Neural cell (in vitro differentiated cells): ENCODE results near the gene PIM3. TPM values are rescaled to one million over a fixed set of nuclear protein-coding genes. Genes with fewer than 3 reads are reported as not detected.

ENCODE experiments used
- H2AFZ ChIP-seq: fragments of 200-600, 300-800 bp; sonication (generic), shearing (Covaris generic); 2 replicates; pipeline ENCODE4 v1.6.0; 2014; ENCODE audit warnings: low read depth, mild to moderate bottlenecking, antibody characterized with exemption, low read length, moderate library complexity
- H3F3A ChIP-seq: fragments of 200-600 bp; shearing (Covaris generic); 2 replicates; pipeline ENCODE4 v1.6.1; 2016; ENCODE audit warnings: mild to moderate bottlenecking, moderate library complexity, mixed read lengths, antibody characterized with exemption, low read length; ENCODE audit not compliant: insufficient read depth, poor library complexity, severe bottlenecking
- H3K27ac ChIP-seq: fragments of 200-600, 300-800 bp; sonication (generic), shearing (Covaris generic); 2 replicates; pipeline ENCODE4 v1.5.1; 2014; ENCODE audit warnings: mild to moderate bottlenecking, low read length, moderate library complexity
- H3K27me3 ChIP-seq: fragments of 300-800, 200-600 bp; sonication (generic), shearing (Covaris generic); 2 replicates; pipeline ENCODE4 v1.6.0; 2014; ENCODE audit warnings: mild to moderate bottlenecking, low read depth, low read length, moderate library complexity; ENCODE audit not compliant: insufficient read depth
- H3K36me3 ChIP-seq: fragments of 300-800, 200-600 bp; sonication (generic), shearing (Covaris generic); 2 replicates; pipeline ENCODE4 v1.5.1; 2014; ENCODE audit warnings: mild to moderate bottlenecking, antibody characterized with exemption, low read length, moderate library complexity; ENCODE audit not compliant: insufficient read depth
- H3K4me2 ChIP-seq: fragments of 300-800, 200-600 bp; sonication (generic), shearing (Covaris generic); 2 replicates; pipeline ENCODE4 v1.6.0; 2014; ENCODE audit warnings: mild to moderate bottlenecking, low read length
- H3K4me3 ChIP-seq: fragments of 300-800, 200-600 bp; sonication (generic), shearing (Covaris generic); 2 replicates; pipeline ENCODE4 v1.5.1; 2014; ENCODE audit warnings: mild to moderate bottlenecking, low read length, moderate library complexity
- H3K79me2 ChIP-seq: fragments of 200-600 bp; shearing (Covaris generic); replicated peaks from 2 replicates; pipeline ENCODE4 v1.6.0; 2014; ENCODE audit warnings: mild to moderate bottlenecking, low read length, moderate library complexity; ENCODE audit not compliant: insufficient read depth
- H3K9ac ChIP-seq: fragments of 300-800, 200-600 bp; sonication (generic), shearing (Covaris generic); 2 replicates; pipeline ENCODE4 v1.6.1; 2016; ENCODE audit warnings: mild to moderate bottlenecking, low read length, mixed read lengths
- H3K9me2 ChIP-seq: fragments of 200-600 bp; shearing (Covaris generic); 2 replicates; pipeline ENCODE4 v1.6.1; 2016; ENCODE audit warnings: mild to moderate bottlenecking, low read length, mixed read lengths; ENCODE audit not compliant: insufficient read depth
- H3K9me3 ChIP-seq: fragments of 200-600, 300-800 bp; sonication (generic), shearing (Covaris generic); 2 replicates; pipeline ENCODE4 v1.6.1; 2016; ENCODE audit warnings: mild to moderate bottlenecking, mixed run types, low read length, moderate library complexity, mixed read lengths
- H4K20me1 ChIP-seq: fragments of 200-600 bp; shearing (Covaris generic); 2 replicates; pipeline ENCODE4 v1.6.1; 2016; ENCODE audit warnings: mild to moderate bottlenecking, mixed run types; ENCODE audit not compliant: insufficient read depth
- CTCF ChIP-seq: fragments of 450-650 bp; IDR thresholded peaks from 2 replicates; pipeline ENCODE4 v1.5.1; 2014; ENCODE audit warnings: antibody characterized with exemption, mild to moderate bottlenecking, moderate library complexity; ENCODE audit not compliant: poor library complexity, severe bottlenecking
- EP300 ChIP-seq: fragments of 450-650 bp; conservative IDR thresholded peaks from 2 replicates; pipeline ENCODE4 v1.6.1; 2014; ENCODE audit warnings: antibody characterized with exemption, mild to moderate bottlenecking, moderate library complexity; ENCODE audit not compliant: poor library complexity, severe bottlenecking
- EZH2 ChIP-seq: fragments of 200-600, 300-800 bp; shearing (Covaris generic), sonication (generic); IDR thresholded peaks from 2 replicates; pipeline ENCODE4 v1.6.1; 2014; ENCODE audit warnings: antibody characterized with exemption, low read length, borderline replicate concordance, mild to moderate bottlenecking; ENCODE audit not compliant: insufficient read depth, poor library complexity, severe bottlenecking
- MXI1 ChIP-seq: fragments of 450-650 bp; conservative IDR thresholded peaks from 2 replicates; pipeline ENCODE4 v1.6.1; 2014; ENCODE audit warnings: antibody characterized with exemption, mild to moderate bottlenecking; ENCODE audit not compliant: poor library complexity, severe bottlenecking
- POLR2AphosphoS5 ChIP-seq: IDR thresholded peaks from 2 replicates; pipeline ENCODE4 v1.6.1; 2012
- RAD21 ChIP-seq: fragments of 450-650 bp; conservative IDR thresholded peaks from 2 replicates; pipeline ENCODE4 v1.6.1; 2014; ENCODE audit warnings: antibody characterized with exemption, mild to moderate bottlenecking, moderate library complexity
- SMC3 ChIP-seq: fragments of 450-650 bp; conservative IDR thresholded peaks from 2 replicates; pipeline ENCODE4 v1.6.1; 2014; ENCODE audit warnings: antibody characterized with exemption, mild to moderate bottlenecking, moderate library complexity; ENCODE audit not compliant: poor library complexity
- TAF1 ChIP-seq: IDR thresholded peaks from 2 replicates; pipeline ENCODE4 v1.6.1; 2012; ENCODE audit warnings: low read depth
- polyA plus RNA-seq: library from polyadenylated mRNA; depleted of rRNA; stranded (reverse); fragments of >200 nt; gene quantifications from 2 replicates; pipeline ENCODE4 v1.2.3, GENCODE V29; 2014
- TF ChIP-seq, protein P1 (sequence below): IDR thresholded peaks from 2 replicates; pipeline ENCODE4 v1.6.1; 2012; ENCODE audit warnings: borderline replicate concordance

PIM3 gene
- polyA plus RNA-seq, 1 donor from 2014 or later, result 28.7 TPM

DNA sequence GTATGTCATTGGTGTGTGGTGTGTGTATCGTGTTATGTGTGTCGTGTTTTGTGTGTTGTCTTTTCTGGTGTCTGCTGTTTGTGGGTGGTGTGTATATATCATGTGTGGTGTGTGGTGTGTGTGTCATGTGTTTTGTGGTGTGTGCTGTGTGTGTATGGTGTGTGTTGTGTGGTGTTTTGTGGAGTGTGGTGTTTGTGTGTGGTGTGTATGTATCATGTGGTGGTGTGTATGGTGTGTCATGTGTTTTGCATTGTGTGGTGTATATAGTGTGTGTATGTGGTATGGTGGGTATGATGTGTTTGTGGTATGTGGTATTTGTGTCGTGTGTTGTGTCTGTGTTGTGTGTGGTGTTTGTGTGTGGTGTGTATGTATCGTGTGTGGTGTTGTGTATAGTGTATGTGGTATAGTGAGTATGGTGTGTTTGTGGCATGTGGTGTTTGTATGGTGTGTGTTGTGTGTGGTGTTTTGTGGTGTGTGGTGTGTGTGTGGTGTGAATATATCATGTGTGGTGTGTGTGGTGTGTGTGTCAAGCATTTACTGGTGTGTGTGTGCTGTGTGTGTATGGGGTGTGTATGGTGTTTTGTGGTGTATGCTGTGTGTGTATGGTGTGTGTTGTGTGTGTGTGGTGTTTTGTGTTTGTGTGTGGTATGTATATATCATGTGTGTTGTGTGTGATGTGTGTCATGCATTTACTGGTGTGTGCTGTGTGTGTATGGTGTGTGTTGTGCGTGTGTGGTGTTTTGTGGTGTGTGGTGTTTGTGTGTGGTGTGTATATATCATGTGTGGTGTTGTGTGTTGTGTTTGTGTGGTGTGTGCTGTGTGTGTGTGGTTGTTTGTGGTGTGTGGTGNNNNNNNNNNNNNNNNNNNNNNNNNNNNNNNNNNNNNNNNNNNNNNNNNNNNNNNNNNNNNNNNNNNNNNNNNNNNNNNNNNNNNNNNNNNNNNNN, 12.7 kb downstream of the PIM3 start:
- peaks cover 23% of the 10 kb centered on the region for H3K27me3 ChIP-seq

GRCh38 chr22:49975543-49976389, 15.2 kb downstream of the PIM3 start:
- Histone ChIP-seq H3F3A (no peaks in the 10 kb centered on the region), H2AFZ (no peak overlapping the region), H3K4me2 (no peak overlapping the region), H3K9me3 (peaks cover 6% of the 10 kb centered on the region), H3K9ac (no peak overlapping the region), H4K20me1 (no peaks in the 10 kb centered on the region), H3K4me3 (no peak overlapping the region), H3K27me3 (peaks cover 23% of the 10 kb centered on the region), H3K36me3 (no peaks in the 10 kb centered on the region), H3K79me2 (no peaks in the 10 kb centered on the region), H3K27ac (no peak overlapping the region), H3K9me2 (no peaks in the 10 kb centered on the region)
- no peak for TF ChIP-seq RAD21
- TF ChIP-seq, protein P1, sequence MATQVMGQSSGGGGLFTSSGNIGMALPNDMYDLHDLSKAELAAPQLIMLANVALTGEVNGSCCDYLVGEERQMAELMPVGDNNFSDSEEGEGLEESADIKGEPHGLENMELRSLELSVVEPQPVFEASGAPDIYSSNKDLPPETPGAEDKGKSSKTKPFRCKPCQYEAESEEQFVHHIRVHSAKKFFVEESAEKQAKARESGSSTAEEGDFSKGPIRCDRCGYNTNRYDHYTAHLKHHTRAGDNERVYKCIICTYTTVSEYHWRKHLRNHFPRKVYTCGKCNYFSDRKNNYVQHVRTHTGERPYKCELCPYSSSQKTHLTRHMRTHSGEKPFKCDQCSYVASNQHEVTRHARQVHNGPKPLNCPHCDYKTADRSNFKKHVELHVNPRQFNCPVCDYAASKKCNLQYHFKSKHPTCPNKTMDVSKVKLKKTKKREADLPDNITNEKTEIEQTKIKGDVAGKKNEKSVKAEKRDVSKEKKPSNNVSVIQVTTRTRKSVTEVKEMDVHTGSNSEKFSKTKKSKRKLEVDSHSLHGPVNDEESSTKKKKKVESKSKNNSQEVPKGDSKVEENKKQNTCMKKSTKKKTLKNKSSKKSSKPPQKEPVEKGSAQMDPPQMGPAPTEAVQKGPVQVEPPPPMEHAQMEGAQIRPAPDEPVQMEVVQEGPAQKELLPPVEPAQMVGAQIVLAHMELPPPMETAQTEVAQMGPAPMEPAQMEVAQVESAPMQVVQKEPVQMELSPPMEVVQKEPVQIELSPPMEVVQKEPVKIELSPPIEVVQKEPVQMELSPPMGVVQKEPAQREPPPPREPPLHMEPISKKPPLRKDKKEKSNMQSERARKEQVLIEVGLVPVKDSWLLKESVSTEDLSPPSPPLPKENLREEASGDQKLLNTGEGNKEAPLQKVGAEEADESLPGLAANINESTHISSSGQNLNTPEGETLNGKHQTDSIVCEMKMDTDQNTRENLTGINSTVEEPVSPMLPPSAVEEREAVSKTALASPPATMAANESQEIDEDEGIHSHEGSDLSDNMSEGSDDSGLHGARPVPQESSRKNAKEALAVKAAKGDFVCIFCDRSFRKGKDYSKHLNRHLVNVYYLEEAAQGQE, result no peak
- TF ChIP-seq SMC3, result no peak
- no peak for TF ChIP-seq EZH2
- TF ChIP-seq EP300, result no peak
- TF ChIP-seq TAF1, result no peak
- no peak for TF ChIP-seq POLR2AphosphoS5
- no peak for TF ChIP-seq MXI1

More for the DNA sequence above, 12.7 kb downstream of the PIM3 start:
- Histone ChIP-seq H2AFZ (no peak overlapping the region), H3K9me2 (no peaks in the 10 kb centered on the region), H3K4me2 (no peak overlapping the region), H3K36me3 (no peaks in the 10 kb centered on the region), H3K4me3 (no peak overlapping the region), H3K9me3 (no peaks in the 10 kb centered on the region), H3F3A (no peaks in the 10 kb centered on the region), H3K9ac (no peak overlapping the region), H3K27ac (no peak overlapping the region), H3K79me2 (no peaks in the 10 kb centered on the region), H4K20me1 (no peaks in the 10 kb centered on the region)
- TF ChIP-seq TAF1 (no peak), RAD21 (no peak), CTCF (no peak), EP300 (no peak), POLR2AphosphoS5 (no peak), MXI1 (no peak)
- TF ChIP-seq, protein P1, result no peak
